K562 treated with DMSO at 1 percent for 48 hours (cell line): ENCODE results near the gene CCNJL. TPM values are rescaled to one million over a fixed set of nuclear protein-coding genes. Genes with fewer than 3 reads are reported as not detected.

Experiments used
- total RNA-seq: library from RNA; unstranded; fragments of 300-600 nt; gene quantifications from 2 replicates; pipeline ENCODE4 v1.2.3, GENCODE V29; 2022; ENCODE audit warnings: low replicate concordance; ENCODE audit errors: extremely low read depth

CCNJL gene, protein sequence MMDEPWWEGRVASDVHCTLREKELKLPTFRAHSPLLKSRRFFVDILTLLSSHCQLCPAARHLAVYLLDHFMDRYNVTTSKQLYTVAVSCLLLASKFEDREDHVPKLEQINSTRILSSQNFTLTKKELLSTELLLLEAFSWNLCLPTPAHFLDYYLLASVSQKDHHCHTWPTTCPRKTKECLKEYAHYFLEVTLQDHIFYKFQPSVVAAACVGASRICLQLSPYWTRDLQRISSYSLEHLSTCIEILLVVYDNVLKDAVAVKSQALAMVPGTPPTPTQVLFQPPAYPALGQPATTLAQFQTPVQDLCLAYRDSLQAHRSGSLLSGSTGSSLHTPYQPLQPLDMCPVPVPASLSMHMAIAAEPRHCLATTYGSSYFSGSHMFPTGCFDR
- not detected in 2 replicates for total RNA-seq

GRCh38 chr5:160312134-160312959 lies at the start of gene CCNJL:
Gene CCNJL, minus strand, starts transcription at chr5:160312564. Its CDS starts 641 bp downstream, at chr5:160311923.

GRCh38 chr5:160229190-160229742 lies 83.1 kb downstream of the CCNJL start, which contains the start of gene FABP6:
Gene FABP6, plus strand, starts transcription at chr5:160229506. Its CDS starts 52 bp downstream, at chr5:160229558.

Other genes starting within 250 kb of the CCNJL start
- gene PWWP2A, start 193.1 kb downstream of the CCNJL start, total RNA-seq = not detected in 2 replicates
- not detected in 2 replicates for gene FABP6, start 83.1 kb downstream of the CCNJL start, total RNA-seq
- not detected in 2 replicates for gene C1QTNF2, start 58.1 kb upstream of the CCNJL start, total RNA-seq
- not detected in 2 replicates for gene FAM200C, start 87.5 kb upstream of the CCNJL start, total RNA-seq
- not detected in 2 replicates for gene SLU7, start 106.5 kb upstream of the CCNJL start, total RNA-seq
- not detected in 2 replicates for gene PTTG1, start 109.3 kb upstream of the CCNJL start, total RNA-seq